Activated CD4-positive, alpha-beta memory T cell treated with anti-CD3 and anti-CD28 coated beads for 36 hours (primary cell): ENCODE data around the gene LRRC45. TPM values are rescaled to one million over a fixed set of nuclear protein-coding genes. Genes with fewer than 3 reads are reported as not detected.

Source experiments
- CTCF ChIA-PET: fragments of 350-600 bp; sonication (Branson Sonifier 250); formaldehyde crosslinking; loops from one replicate; lab custom pipeline; 2021; ENCODE audit warnings: antibody characterized with exemption, inconsistent platforms; lab: Charles Lee
- POLR2A ChIA-PET: fragments of 350-600 bp; sonication (Branson Sonifier 250); formaldehyde crosslinking; loops from one replicate; lab custom pipeline; 2021; ENCODE audit warnings: antibody characterized with exemption; lab: Charles Lee
- DNase-seq: peaks from one replicate; pipeline ENCODE4 v3.0.0-alpha.2; 2020
- H3K27ac Mint-ChIP-seq: one replicate; pipeline ENCODE4 v1.8.0; 2021; ENCODE audit warnings: mixed read lengths
- H3K27me3 Mint-ChIP-seq: one replicate; pipeline ENCODE4 v1.8.0; 2021; ENCODE audit warnings: mixed read lengths
- H3K36me3 Mint-ChIP-seq: one replicate; pipeline ENCODE4 v1.8.0; 2021; ENCODE audit warnings: mixed read lengths
- H3K4me1 Mint-ChIP-seq: one replicate; pipeline ENCODE4 v1.8.0; 2021; ENCODE audit warnings: low read depth, mixed read lengths
- H3K4me3 Mint-ChIP-seq: one replicate; pipeline ENCODE4 v1.8.0; 2021; ENCODE audit warnings: mild to moderate bottlenecking, mixed read lengths
- H3K9me3 Mint-ChIP-seq: one replicate; pipeline ENCODE4 v1.8.0; 2021; ENCODE audit warnings: mixed read lengths
- intact Hi-C: fragments of 100-400 bp; cut with micrococcal nuclease; formaldehyde crosslinking; loops from one replicate; pipeline ENCODE4 v1.15.1; 2023
- total RNA-seq, 2 experiments: library from RNA; stranded (reverse); gene quantifications; one replicate each; pipeline ENCODE4 v1.2.3, GENCODE V29; 2021

Gene LRRC45
- total RNA-seq, 2 experiments from 2014 or later = 16.3 to 19.0 TPM

DNA sequence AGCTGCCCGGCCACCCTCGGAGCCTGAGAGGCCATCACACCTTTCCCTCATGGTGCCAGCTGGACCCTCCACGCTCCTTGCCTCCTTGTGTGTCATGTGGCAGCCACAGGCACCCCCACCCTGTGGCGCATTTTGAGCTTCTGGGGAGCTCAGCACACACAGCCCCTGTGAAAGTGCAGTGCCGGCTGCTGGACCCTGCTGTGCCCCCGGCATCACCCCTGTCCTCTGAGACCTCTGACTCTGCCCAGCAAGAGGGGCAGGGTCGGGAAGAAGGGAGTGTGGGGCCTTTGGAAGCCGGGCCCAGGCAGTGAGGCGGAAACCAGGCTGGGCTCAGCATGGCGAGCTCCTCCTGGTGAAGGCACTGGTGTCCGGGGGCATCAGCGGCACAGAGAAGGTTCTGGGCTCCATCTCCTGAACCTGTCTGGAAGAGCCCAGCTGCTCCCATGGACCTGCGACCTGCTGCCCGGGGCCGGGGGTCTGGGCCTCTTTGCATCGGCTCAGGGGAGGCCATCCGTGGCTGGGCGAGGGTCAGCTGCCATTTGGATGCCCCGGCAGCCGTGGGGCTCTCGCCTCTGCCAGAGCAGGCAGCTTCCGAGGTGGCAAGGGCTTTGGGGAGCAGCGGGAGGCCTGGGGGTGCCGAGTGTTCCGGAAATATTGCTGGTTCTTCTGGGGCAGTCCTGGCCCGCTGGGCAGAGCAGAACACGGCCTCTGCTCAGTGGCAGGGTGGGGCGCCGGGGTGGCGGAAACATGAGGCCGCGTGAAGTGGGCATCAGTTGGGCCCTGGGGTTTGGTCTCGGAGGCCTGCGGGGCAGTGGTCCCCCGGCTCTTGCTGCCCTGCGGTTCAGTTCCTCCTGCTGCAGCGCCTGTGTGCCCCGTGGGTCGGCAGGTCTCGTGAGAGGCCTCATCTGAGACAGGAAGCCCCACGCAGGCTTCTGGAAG lies 18.3 kb upstream of the LRRC45 start:
- Mint-ChIP-seq H3K4me1 (peaks cover 5% of the 10 kb centered on the region), H3K36me3 (no peaks in the 10 kb centered on the region), H3K27me3 (no peaks in the 10 kb centered on the region), H3K27ac (no peak overlapping the region), H3K4me3 (no peak overlapping the region), H3K9me3 (no peaks in the 10 kb centered on the region)
- ChIA-PET POLR2A (interaction anchor here (0.8 kb wide), 1 partner anchor 16 kb away, joined by 3 read pairs; no protein-coding TSS in a partner anchor), CTCF (interaction anchor here (1.3 to 3.4 kb wide), 2 partner anchors 15 to 45 kb away, joined by 3 to 17 read pairs; no protein-coding TSS in a partner anchor)
- no peak for DNase-seq
- intact Hi-C loops = no loop called here

DNA sequence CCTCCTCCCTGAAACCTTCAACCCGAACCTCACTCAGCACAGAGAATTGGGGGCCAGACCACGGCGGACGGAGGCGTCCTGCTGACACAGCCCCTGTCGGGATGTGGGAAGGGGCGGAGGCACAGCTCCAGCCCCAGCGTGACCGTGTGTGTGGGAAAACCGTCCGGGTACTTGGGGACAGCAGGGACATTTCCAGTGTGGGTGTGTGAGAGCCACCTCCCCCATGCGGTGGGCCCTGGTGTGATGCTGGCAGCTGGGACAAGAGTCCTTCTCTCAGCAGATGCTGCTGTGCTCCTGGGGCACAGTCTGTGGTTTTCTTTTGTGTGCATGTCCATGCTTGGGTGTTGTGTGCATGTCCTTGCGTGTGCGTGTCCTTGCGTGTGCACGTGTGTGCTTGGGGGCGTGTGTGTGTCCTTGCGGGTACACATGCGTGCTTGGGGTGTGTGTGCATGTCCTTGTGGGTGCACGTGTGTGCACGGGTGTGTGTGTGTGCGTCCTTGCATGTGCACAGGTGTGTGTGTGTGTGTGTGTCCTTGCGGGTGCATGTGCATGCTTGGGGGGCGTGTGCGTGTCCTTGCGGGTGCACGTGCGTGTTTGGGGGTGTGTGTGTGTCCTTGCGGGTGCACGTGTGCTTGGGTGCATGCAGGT lies 17.3 kb upstream of the LRRC45 start:
- Mint-ChIP-seq H3K9me3 (no peaks in the 10 kb centered on the region), H3K4me1 (peaks cover 5% of the 10 kb centered on the region), H3K27me3 (no peaks in the 10 kb centered on the region), H3K27ac (no peak overlapping the region), H3K36me3 (no peaks in the 10 kb centered on the region), H3K4me3 (no peak overlapping the region)
- intact Hi-C loops = no loop called here
- POLR2A ChIA-PET = interaction anchor here (0.6 kb wide), 1 partner anchor 122 kb away, joined by 4 read pairs; no protein-coding TSS in a partner anchor
- CTCF ChIA-PET = no interaction called here
- DNase-seq = no peak

DNA sequence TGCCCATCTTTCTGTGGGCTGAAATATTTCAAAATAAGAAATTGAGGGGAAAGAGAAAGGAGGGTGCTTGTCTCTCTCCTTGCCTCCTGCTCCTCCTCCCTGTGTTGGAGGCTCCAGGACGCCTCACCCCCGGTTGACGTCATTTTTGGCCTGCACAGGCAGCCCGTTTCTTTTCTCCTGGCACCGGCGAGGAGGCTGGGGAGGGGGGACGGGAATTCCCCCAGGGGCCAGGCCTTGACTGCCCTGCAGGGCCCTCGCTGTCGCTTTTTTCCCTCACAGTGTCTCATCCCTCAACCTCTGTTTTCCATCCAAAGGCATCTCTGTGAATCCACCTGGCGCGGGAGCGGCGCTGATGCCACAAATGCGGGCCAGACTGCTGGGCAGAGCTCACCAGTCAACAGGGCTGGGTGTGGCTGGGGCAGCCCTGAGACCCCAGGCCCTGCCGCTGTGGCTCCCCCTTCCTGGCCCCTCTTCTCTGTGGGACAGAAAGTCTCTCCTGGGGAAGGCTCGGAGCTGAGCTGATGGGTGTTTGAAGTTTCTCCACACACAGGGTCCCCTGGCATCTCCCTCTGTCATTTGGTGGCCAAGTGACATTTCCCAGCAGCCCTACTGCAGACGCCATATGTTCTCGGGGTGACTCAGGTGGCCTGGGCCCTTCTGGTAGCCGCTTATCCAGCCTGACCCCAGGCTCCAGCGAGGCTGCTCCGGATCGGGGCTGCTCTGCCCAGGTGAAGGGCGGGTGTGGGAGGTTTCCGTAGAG lies 16.5 kb upstream of the LRRC45 start:
- Mint-ChIP-seq H3K4me1 (peaks cover 5% of the 10 kb centered on the region), H3K4me3 (no peak overlapping the region), H3K27me3 (no peaks in the 10 kb centered on the region), H3K27ac (no peak overlapping the region), H3K9me3 (no peaks in the 10 kb centered on the region), H3K36me3 (no peaks in the 10 kb centered on the region)
- CTCF ChIA-PET = no interaction called here
- DNase-seq = no peak
- POLR2A ChIA-PET = no interaction called here
- intact Hi-C loops = no loop called here

DNA sequence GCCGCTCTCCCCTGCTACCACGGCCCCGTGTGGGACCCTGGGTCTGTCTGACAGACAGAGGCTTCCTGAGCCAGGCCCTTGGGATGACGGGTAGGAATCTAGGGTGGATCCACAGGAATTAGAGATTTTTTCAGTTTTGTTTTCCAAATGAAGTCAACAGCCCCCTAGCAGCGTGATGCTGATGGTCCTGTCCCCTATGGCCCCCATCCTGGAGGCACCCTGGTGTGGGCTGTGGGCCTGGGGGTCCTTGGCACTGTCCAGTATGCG lies 15.9 kb upstream of the LRRC45 start:
- DNase-seq = no peak
- H3K9me3 Mint-ChIP-seq = no peaks in the 10 kb centered on the region
- no peak overlapping the region for H3K4me3 Mint-ChIP-seq
- peaks cover 5% of the 10 kb centered on the region for H3K4me1 Mint-ChIP-seq
- CTCF ChIA-PET = no interaction called here
- no peak overlapping the region for H3K27ac Mint-ChIP-seq
- H3K27me3 Mint-ChIP-seq = no peaks in the 10 kb centered on the region
- POLR2A ChIA-PET = no interaction called here
- intact Hi-C loops = no loop called here
- H3K36me3 Mint-ChIP-seq = no peaks in the 10 kb centered on the region

DNA sequence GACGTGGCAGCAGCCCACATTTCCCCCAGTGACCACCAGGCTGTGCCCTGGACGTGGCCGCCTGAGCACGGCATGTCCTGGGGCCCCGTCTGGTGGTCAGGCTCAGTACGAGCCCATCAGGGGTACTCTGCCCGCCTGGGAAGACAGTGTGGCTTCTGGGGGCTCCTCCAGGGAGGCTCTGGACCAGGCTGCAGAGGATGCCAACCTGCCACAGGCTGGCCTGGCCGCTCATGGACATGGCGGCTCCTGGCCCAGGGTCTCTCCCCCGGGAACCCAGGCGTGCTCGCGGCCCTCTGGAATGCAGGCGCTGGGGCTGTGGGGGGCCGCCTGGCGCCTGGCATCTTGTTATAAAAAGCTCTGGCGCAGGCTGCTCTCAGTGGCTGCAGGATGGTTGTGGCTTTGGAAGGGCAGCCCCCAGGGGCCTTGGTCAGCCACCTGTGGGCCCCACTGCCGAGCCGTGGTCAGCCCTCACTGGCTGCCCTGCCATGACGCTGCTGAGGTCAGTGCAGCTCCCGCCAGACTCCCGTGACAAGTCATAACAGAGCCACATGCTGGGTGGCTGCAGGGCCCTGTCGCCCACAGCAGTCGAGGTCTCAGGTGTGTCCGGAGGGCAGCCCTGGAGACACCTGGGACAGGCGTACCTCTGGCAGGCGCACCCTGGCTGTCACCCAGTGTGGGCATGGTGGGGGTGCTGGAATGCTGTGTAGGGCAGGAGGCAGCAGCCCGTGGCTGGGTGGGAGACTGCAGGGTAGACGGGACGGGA lies 15.4 kb upstream of the LRRC45 start:
- H3K9me3 Mint-ChIP-seq = no peaks in the 10 kb centered on the region
- no peaks in the 10 kb centered on the region for H3K27me3 Mint-ChIP-seq
- DNase-seq = no peak
- CTCF ChIA-PET = interaction anchor here (1.2 kb wide), 1 partner anchor 13 kb away, joined by 3 read pairs; no protein-coding TSS in a partner anchor
- H3K4me1 Mint-ChIP-seq = peaks cover 5% of the 10 kb centered on the region
- POLR2A ChIA-PET = no interaction called here
- H3K27ac Mint-ChIP-seq = no peak overlapping the region
- no peak overlapping the region for H3K4me3 Mint-ChIP-seq
- intact Hi-C loops = no loop called here
- no peaks in the 10 kb centered on the region for H3K36me3 Mint-ChIP-seq

DNA sequence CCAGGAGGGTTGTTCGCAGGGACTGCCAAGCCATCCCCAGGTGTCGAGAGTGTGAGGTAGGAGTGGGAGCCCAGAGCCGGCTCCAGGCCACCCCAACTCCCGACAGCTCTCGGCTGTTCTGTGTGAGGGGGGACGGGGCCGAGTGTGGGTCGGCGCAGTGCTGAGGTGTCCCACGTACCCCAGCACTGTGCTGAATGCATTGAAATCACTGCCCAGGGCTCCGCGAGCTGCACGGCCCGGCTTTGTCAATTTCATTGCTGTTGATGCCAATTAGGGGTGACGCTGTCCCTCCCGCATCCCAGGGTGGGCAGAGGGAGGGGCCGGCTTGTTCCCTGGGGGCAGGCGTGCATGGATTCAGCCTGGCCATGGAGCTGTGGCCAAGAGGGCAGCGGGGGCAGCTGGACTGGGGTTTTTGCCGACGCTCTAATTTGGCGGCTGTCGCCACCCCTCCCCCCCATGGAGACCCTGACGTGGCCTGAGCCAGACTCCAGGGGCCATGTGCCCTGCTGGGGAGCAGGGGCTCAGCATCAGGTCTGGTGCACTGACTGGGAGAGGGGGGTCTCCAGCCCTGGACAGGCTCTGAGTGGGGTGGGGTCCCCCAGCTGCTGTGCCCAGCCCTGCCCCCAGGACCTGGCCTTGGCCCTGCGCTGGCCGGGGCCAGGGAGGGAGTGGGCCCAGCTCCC lies 14.7 kb upstream of the LRRC45 start:
- H3K27ac Mint-ChIP-seq = no peak overlapping the region
- no peaks in the 10 kb centered on the region for H3K9me3 Mint-ChIP-seq
- no peak for DNase-seq
- intact Hi-C loops = no loop called here
- ChIA-PET POLR2A (no interaction called here), CTCF (interaction anchor here (0.7 to 1.2 kb wide), 2 partner anchors 12 to 49 kb away, joined by 3 read pairs; no protein-coding TSS in a partner anchor)
- no peaks in the 10 kb centered on the region for H3K36me3 Mint-ChIP-seq
- H3K4me1 Mint-ChIP-seq = peaks cover 2% of the 10 kb centered on the region
- no peak overlapping the region for H3K4me3 Mint-ChIP-seq
- no peaks in the 10 kb centered on the region for H3K27me3 Mint-ChIP-seq

DNA sequence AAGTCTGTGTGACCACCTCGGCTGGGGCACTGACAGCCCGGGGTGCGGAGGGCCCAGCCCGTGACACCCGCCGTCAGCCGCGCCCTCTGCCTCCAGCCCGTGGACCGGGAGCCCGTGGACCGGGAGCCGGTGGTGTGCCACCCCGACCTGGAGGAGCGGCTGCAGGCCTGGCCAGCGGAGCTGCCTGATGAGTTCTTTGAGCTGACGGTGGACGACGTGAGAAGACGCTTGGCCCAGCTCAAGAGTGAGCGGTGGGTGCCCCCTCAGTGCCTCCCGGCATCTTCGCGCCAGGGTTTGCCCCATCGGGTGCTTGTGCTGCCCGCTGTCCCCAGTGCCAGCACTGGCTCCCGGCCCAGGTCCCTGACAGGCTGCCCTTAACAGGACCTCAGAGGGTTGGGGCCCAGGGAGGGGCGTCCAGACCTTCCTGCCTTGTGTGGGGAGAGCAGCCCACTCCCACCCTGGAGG lies 14.1 kb upstream of the LRRC45 start:
- intact Hi-C loops = no loop called here
- Mint-ChIP-seq H3K27ac (no peak overlapping the region), H3K36me3 (no peaks in the 10 kb centered on the region), H3K27me3 (no peaks in the 10 kb centered on the region), H3K4me3 (no peak overlapping the region), H3K4me1 (no peaks in the 10 kb centered on the region), H3K9me3 (no peaks in the 10 kb centered on the region)
- CTCF ChIA-PET = interaction anchor here (0.7 to 1.2 kb wide), 4 partner anchors 12 to 97 kb away, joined by 3 to 4 read pairs (median 3); no protein-coding TSS in a partner anchor
- POLR2A ChIA-PET = no interaction called here
- no peak for DNase-seq

DNA sequence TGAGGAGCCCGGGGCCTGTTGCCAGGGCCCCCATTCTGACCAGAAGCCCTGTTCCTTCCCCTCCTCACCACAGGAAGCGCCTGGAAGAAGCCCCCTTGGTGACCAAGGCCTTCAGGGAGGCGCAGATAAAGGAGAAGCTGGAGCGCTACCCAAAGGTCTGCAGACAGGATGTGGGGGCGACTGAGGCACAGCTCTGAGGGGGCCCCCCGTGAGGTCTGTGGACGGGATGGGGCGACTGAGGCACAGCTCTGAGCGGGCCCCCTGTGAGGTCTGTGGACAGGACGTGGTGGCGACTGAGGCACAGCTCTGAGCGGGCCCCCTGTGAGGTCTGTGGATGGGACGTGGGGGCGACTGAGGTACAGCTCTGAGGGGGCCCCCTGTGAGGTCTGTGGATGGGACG lies 13.7 kb upstream of the LRRC45 start:
- Mint-ChIP-seq H3K4me3 (no peak overlapping the region), H3K27me3 (no peaks in the 10 kb centered on the region), H3K9me3 (no peaks in the 10 kb centered on the region), H3K27ac (no peak overlapping the region), H3K4me1 (no peaks in the 10 kb centered on the region), H3K36me3 (no peaks in the 10 kb centered on the region)
- CTCF ChIA-PET = interaction anchor here (0.9 to 1.2 kb wide), 3 partner anchors 12 to 97 kb away, joined by 3 to 4 read pairs (median 3); no protein-coding TSS in a partner anchor
- no peak for DNase-seq
- POLR2A ChIA-PET = no interaction called here
- intact Hi-C loops = no loop called here

DNA sequence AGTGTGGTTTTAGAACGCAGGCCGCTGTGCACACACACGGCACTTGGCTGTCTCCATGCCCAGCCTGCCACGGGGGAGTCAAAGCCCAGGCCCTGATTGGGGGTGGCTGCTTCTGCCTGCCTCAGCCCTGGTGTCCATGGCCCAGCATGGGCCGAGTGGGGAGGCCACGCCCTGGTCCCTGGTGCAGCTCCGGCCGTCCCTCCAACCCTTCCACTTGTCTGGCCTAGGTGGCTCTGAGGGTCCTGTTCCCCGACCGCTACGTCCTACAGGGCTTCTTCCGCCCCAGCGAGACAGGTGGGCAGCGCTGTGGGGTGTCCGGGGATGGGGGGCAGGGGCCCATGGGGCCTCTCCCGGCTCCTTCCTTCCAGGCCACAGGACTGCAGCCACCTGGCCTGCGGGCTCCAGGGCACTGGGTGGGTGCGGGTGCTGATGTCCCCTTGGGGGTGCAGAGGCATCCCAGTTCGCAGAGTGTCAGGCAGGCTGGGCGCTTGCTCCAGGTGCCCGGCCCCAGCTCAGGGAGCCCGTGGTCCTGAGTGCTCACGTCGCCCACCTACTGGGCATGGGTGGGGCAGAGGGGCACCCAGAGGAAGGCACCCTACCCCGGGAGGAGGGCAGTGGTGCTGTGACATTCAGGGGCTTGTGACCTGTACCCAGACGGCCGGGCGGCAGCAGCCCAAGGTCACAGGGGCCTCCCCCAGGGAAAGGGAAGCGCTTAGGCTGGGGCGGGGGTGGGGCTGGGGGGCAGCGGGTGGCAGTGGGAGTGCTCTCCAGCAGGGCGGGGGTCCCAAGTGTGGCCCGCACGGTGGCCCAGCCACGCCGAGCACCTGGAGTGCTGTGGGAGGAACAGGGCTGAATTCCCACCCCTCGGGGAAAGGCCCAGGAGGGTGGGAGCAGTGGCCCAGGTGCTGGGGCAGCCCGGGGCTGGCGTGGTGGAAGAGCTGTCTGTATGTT lies 12.3 kb upstream of the LRRC45 start:
- no peak overlapping the region for H3K4me3 Mint-ChIP-seq
- DNase-seq = no peak
- intact Hi-C loops = no loop called here
- ChIA-PET CTCF (no interaction called here), POLR2A (no interaction called here)
- H3K36me3 Mint-ChIP-seq = no peaks in the 10 kb centered on the region
- H3K27ac Mint-ChIP-seq = no peak overlapping the region
- H3K4me1 Mint-ChIP-seq = no peaks in the 10 kb centered on the region
- H3K9me3 Mint-ChIP-seq = no peaks in the 10 kb centered on the region
- H3K27me3 Mint-ChIP-seq = no peaks in the 10 kb centered on the region

DNA sequence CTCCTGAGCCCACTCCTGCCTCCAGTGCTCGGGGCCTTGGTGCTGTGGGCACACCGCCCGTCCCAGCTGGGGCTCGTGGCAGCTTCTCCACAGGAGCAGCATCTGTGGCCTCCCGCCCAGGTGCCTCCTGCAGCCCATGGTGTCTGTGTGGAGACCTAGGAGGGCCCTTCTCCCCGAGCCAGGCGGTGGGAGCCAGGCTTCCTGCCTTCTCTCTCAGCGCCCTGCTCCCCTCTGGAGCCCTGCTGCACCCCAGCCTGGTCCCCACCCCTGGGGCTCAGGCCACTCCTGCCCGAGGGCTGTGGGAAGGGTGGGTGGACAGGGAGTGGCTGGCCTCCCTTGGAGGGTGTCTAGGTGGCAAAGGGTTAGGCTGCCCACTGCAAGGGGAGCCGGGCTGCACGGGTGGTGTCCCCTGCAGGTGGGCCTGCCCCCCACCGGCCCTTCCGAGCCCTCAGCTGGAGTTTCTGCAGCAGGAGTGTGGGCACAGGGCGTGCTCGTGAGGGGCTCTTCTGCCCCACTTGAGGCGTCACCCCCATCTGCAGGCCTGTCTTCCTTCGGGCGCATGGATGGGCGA lies 11.4 kb upstream of the LRRC45 start:
- Mint-ChIP-seq H3K4me1 (no peaks in the 10 kb centered on the region), H3K9me3 (no peaks in the 10 kb centered on the region), H3K4me3 (no peak overlapping the region), H3K36me3 (no peaks in the 10 kb centered on the region), H3K27ac (no peak overlapping the region), H3K27me3 (no peaks in the 10 kb centered on the region)
- ChIA-PET CTCF (no interaction called here), POLR2A (no interaction called here)
- no peak for DNase-seq
- intact Hi-C loops = no loop called here
